Vein endothelial cell (primary cell): ENCODE measurements around the gene RFLNA. TPM values are rescaled to one million over a fixed set of nuclear protein-coding genes. Genes with fewer than 3 reads are reported as not detected.

ENCODE experiments used
- small RNA-seq: library from RNA; depleted of rRNA; stranded (forward); fragments of <200 nt; gene quantifications from one replicate; pipeline ENCODE3, GENCODE V24; 2012
- total RNA-seq: library from RNA; depleted of rRNA; stranded (reverse); fragments of >200 nt; gene quantifications from 2 replicates; pipeline ENCODE4 v1.2.3, GENCODE V29; 2012

The RFLNA gene, protein sequence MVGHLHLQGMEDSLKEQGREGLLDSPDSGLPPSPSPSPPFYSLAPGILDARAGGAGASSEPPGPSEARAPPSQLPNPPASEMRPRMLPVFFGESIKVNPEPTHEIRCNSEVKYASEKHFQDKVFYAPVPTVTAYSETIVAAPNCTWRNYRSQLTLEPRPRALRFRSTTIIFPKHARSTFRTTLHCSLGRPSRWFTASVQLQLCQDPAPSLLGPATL
- 0.76 and 2.6 TPM in 2 replicates for total RNA-seq

DNA sequence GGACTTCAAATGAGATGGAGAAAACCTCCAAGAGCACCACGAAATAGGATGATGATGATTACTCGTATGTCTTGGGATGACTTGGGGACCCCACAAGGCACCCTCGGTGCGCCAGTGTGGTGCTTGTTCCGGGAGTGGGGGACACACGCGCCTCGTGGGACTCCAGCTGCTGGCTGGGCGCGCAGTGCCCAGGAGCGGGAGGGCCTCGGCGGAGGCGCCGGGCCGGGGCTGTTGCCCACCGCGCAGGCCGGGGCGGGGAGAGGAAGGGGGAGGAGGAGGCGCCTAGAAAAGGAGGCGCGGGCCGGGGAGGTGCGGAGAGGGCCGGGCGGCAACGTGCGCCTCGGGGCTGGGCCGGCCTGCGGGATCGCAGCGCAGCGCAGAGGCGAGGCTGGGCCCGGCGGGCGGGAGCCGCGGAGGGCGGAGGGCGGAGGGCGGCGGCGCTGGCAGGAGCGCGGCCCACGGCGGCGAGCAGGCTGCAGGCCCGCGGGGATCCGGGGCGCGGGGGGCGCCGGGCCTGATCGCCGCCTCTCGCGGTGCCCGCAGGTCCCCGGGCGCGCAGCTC, at the start of gene RFLNA:
RFLNA (plus strand) TSS at position 314 of the 562 bp plus-strand sequence. CDS start 337 bp downstream, outside the sequence.

Small RNAs within 50 kb of the gene (small RNA-seq; reads per million reads assigned to genes)
- gene MIR6880, result not detected
